Heart left ventricle (tissue), 16 donors: ENCODE results near the gene TAS2R31. TPM values are rescaled to one million over a fixed set of nuclear protein-coding genes. Genes with fewer than 3 reads are reported as not detected.
A peak's percentile ranks its signal among the peaks of the same experiment; 100 is the strongest.
"Not testable (repeated sequence)": the region's sequence is repeated elsewhere in the genome, so short reads cannot be mapped to it uniquely, and the experiment has no call there.

Experiments
- ATAC-seq, 4 donors: fragments of 200-7000 bp; cut with Tn5 transposase; one replicate each; pipeline ENCODE4 v1.9.1; 2020 to 2022; ENCODE audit warnings: moderate library complexity in 4 of 4, mild to moderate bottlenecking in 3 of 4, moderate number of reproducible peaks in 1 of 4
- DNase-seq, 5 donors: peaks; one replicate each; pipeline ENCODE4 v3.0.0-alpha.2; 2020
- H3K27ac ChIP-seq, 12 donors: fragments of 200-600 bp; sonication (generic) in 4 of 12; one replicate each; pipeline versions ENCODE4 v1.5.0 to v1.8.0; 2016 to 2022; ENCODE audit warnings: mild to moderate bottlenecking in 2 of 12
- H3K27me3 ChIP-seq, 9 donors: fragments of 200-600 bp; sonication (generic) in 2 of 9; one replicate each; pipeline versions ENCODE4 v1.5.1 to v1.8.0; 2016 to 2022; ENCODE audit warnings: mild to moderate bottlenecking in 3 of 9
- H3K36me3 ChIP-seq, 9 donors: fragments of 200-600 bp; sonication (generic) in 2 of 9; one replicate each; pipeline versions ENCODE4 v1.5.0 to v1.8.0; 2018 to 2022; ENCODE audit warnings: mild to moderate bottlenecking in 2 of 9
- H3K4me1 ChIP-seq, 12 donors: fragments of 200-600 bp; sonication (generic) in 4 of 12; one replicate each; pipeline versions ENCODE4 v1.5.0 to v1.8.0; 2016 to 2022; ENCODE audit warnings: mild to moderate bottlenecking in 3 of 12
- H3K4me3 ChIP-seq, 12 donors: fragments of 200-600 bp; sonication (generic) in 4 of 12; one replicate each; pipeline versions ENCODE4 v1.5.0 to v1.8.0; 2017 to 2022; ENCODE audit warnings: mild to moderate bottlenecking in 9 of 12, moderate library complexity in 4 of 12
- H3K9me3 ChIP-seq, 12 donors: fragments of 200-600 bp; sonication (generic) in 4 of 12; one replicate each; pipeline versions ENCODE4 v1.5.0 to v1.8.0; 2016 to 2022; ENCODE audit warnings: mild to moderate bottlenecking in 1 of 12
- CTCF ChIP-seq, 12 donors: fragments of 200-600 bp; sonication (generic) in 4 of 12; IDR thresholded peaks; one replicate each; pipeline versions ENCODE4 v1.5.0 to v1.8.0; 2018 to 2022; ENCODE audit warnings: antibody characterized with exemption in 12 of 12, mild to moderate bottlenecking in 5 of 12
- POLR2A ChIP-seq, 2 donors: fragments of 450-650 bp; IDR thresholded peaks; one replicate each; pipeline ENCODE4 v1.6.1; 2017; ENCODE audit warnings: antibody characterized with exemption in 2 of 2, mild to moderate bottlenecking in 2 of 2, moderate library complexity in 2 of 2
- WGBS, 4 donors: extraction: QIAGEN DNeasy Blood & Tissue Kit in 2 of 4; methylation state at CpG; one replicate each; pipeline versions ENCODE4 v1.1.5 to v1.1.7; 2013 to 2018; 5-methylcytosine and 5-hydroxymethylcytosine counted together
- intact Hi-C, 10 donors: fragments of 100-400 bp; cut with DNase I; formaldehyde crosslinking; loops; one replicate each; pipeline versions ENCODE4 v1.11.1 to v1.14.2; 2022
- polyA plus RNA-seq, 2 donors: library from polyadenylated mRNA; stranded (reverse); fragments of 200-250 nt; gene quantifications; one replicate each; pipeline ENCODE4 v1.2.3, GENCODE V29; 2013
- total RNA-seq, 9 donors: library from RNA; depleted of rRNA in 2 of 9; stranded (reverse); fragments of >200 nt in 2 of 9; fragmentation: NEBNext Ultra II Directional in 3 of 9; extraction: Animal tissue kit (Norgen Biotek cat#: 25700) in 3 of 9; gene quantifications; one replicate each; pipeline versions ENCODE4 v1.1.0 to v1.2.4, GENCODE V29; 2016 to 2023
- donor health status: ischemic (EF 13 %, LVEDD 7.1; RV severe dilation, severe dysfunction).
- donor health status: healthy with polysubstance abuse.
- donor health status: DM: no; HTN: yes; CAD: no.
- donor health status: DM: no; HTN: no; CAD: no.
- donor health status: ischemic (EF 25% LVEDD 6.9; RV normal size, moderate dysfunction).
- donor health status: ischemic (EF 25% LVEDD 5.7; RV mildly dilated, moderate dysfunction).
- donor health status: healthy.
- donor health status: DM: yes; HTN: yes; CAD: no.
- donor health status: ischemic (EF 35%, LVEDD 5.7; RV mildly dilated, moderate dysfunction).
- donor health status: nonischemic (EF 11% LVEDD 7.7; RV severe dilation, severe dysfunction).
- donor health status: DM: yes; HTN: yes; CAD: no.
- donor health status: PGD.
- donor health status: ischemic (EF 29% LVEDD 5.4; RV normal size, mild dysfunction).
- donor health status: nonischemic (EF 23%, LVEDD 6.1; RV moderate dilation, normal function).

The TAS2R31 gene
- total and polyA plus RNA-seq, 11 donors: 0.48 to 1.8 (median 0.62) TPM; not detected in 4

GRCh38 chr12:11059784-11060183, 28.6 kb upstream of the TAS2R31 start:
- Histone ChIP-seq H3K36me3 (no peaks in the 10 kb centered on the region), H3K9me3 (no peaks in the 10 kb centered on the region), H3K27me3 (no peaks in the 10 kb centered on the region), H3K27ac (no peak overlapping the region), H3K4me1 (peaks cover 0 to 5% (median 0%) of the 10 kb centered on the region in 12 donors), H3K4me3 (no peak overlapping the region)
- intact Hi-C loops: loop anchor here in 1 of 10 donors (10.0 kb wide), 1 partner anchor 115 kb away; the partner anchor contains the start of gene SMIM10L1
- TF ChIP-seq POLR2A (IDR thresholded peaks at IDR 0.05): no peak
- TF ChIP-seq CTCF (IDR thresholded peaks at IDR 0.05): no peak
- no peak for DNase-seq
- ATAC-seq: no peak

- H3K27ac ChIP-seq: no peak overlapping the region
- no peaks in the 10 kb centered on the region for H3K9me3 ChIP-seq
- TF ChIP-seq POLR2A (IDR thresholded peaks at IDR 0.05) (no peak), CTCF (IDR thresholded peaks at IDR 0.05) (no peak)
- H3K27me3 ChIP-seq: no peaks in the 10 kb centered on the region
- H3K4me1 ChIP-seq: peaks cover 0 to 5% (median 0%) of the 10 kb centered on the region in 12 donors
- ATAC-seq: peak in 3 of 4 donors; percentile 91 to 95 (median 92)
- intact Hi-C loops: no loop called here
- peak in 4 of 5 donors; percentile 21 to 60 (median 33) for DNase-seq
- H3K36me3 ChIP-seq: no peaks in the 10 kb centered on the region
- 48 to 64% (median 62%) methylated on average over 3 of the region's 3 CpGs for WGBS, 4 donors
- H3K4me3 ChIP-seq: no peak overlapping the region
Measured at GRCh38 chr12:11059041-11059440, 27.8 kb upstream of the TAS2R31 start.

- no peak overlapping the region for H3K4me3 ChIP-seq
- H3K36me3 ChIP-seq: no peaks in the 10 kb centered on the region
- 86 to 98% (median 94%) methylated on average over 2 of the region's 2 CpGs for WGBS, 4 donors
- H3K4me1 ChIP-seq: peaks cover 0 to 5% (median 0%) of the 10 kb centered on the region in 12 donors
- intact Hi-C loops: no loop called here
- DNase-seq (no peak), ATAC-seq (no peak)
- H3K27ac ChIP-seq: no peak overlapping the region
- H3K9me3 ChIP-seq: peaks cover 0 to 11% (median 0%) of the 10 kb centered on the region in 12 donors
- TF ChIP-seq POLR2A (IDR thresholded peaks at IDR 0.05): no peak
- TF ChIP-seq CTCF (IDR thresholded peaks at IDR 0.05): no peak
- H3K27me3 ChIP-seq: no peaks in the 10 kb centered on the region
Measured at GRCh38 chr12:11055306-11055705, 24.1 kb upstream of the TAS2R31 start.

- ATAC-seq, H3K4me3 ChIP-seq, H3K4me1 ChIP-seq, H3K27me3 ChIP-seq, H3K27ac ChIP-seq, intact Hi-C loops, DNase-seq: not testable (repeated sequence)
- Histone ChIP-seq H3K9me3 (peaks cover 0 to 15% (median 0%) of the 10 kb centered on the region in 12 donors), H3K36me3 (peaks cover 0 to 19% (median 6%) of the 10 kb centered on the region in 9 donors)
- 97 to 99% (median 98%) methylated on average over 7 of the region's 7 CpGs for WGBS, 4 donors
Measured at GRCh38 chr12:11049806-11050531, 18.8 kb upstream of the TAS2R31 start.

- H3K27ac ChIP-seq, ATAC-seq, H3K4me1 ChIP-seq, H3K27me3 ChIP-seq, DNase-seq, H3K4me3 ChIP-seq, intact Hi-C loops: not testable (repeated sequence)
- H3K9me3 ChIP-seq: peaks cover 0 to 11% (median 0%) of the 10 kb centered on the region in 12 donors
- 66 to 99% (median 84%) methylated on average over 2 of the region's 2 CpGs for WGBS, 4 donors
- peaks cover 0 to 22% (median 3%) of the 10 kb centered on the region in 9 donors for H3K36me3 ChIP-seq
Measured at GRCh38 chr12:11041366-11041765, 10.2 kb upstream of the TAS2R31 start.
